Uterus (tissue), 2 donors: ENCODE results near the gene SYNGR1.

Experiments
- CTCF ChIP-seq, 4 experiments: fragments of 200-600 bp in 2 of 4; fragments of 450-650 bp in 2 of 4; sonication (generic) in 2 of 4; IDR thresholded peaks; one replicate each; pipeline ENCODE4 v1.5.1; 2016 to 2019; ENCODE audit warnings: antibody characterized with exemption in 4 of 4, mild to moderate bottlenecking in 2 of 4, moderate library complexity in 1 of 4
- POLR2A ChIP-seq, 2 donors: fragments of 450-650 bp; IDR thresholded peaks; one replicate each; pipeline ENCODE4 v1.6.1; 2016; ENCODE audit warnings: antibody characterized with exemption in 2 of 2, mild to moderate bottlenecking in 1 of 2, moderate library complexity in 1 of 2

- no peak for TF ChIP-seq POLR2A (IDR thresholded peaks at IDR 0.05)
- no peak for TF ChIP-seq CTCF (IDR thresholded peaks at IDR 0.05)
These were observed 14.1 kb downstream of the SYNGR1 start for GRCh38 chr22:39363751-39364515.
